Hypothalamus (tissue), 51 donors: ENCODE results near the gene TMEM247.

Source experiments
- DNase-seq, 51 donors: peaks; one replicate each; lab custom pipeline; 2025; lab: John Stamatoyannopoulos, UW

Gene TMEM247

GRCh38 chr2:46479265-46479664, at the start of gene TMEM247:
Gene TMEM247, plus strand, starts transcription at chr2:46479565.
- DNase-seq: no peak

GRCh38 chr2:46430413-46430812, 49.0 kb upstream of the TMEM247 start:
- no peak for DNase-seq

- no peak for DNase-seq
Observed at GRCh38 chr2:46430992-46431391, 48.4 kb upstream of the TMEM247 start.

- DNase-seq: no peak
Observed at GRCh38 chr2:46431481-46432235, 47.7 kb upstream of the TMEM247 start.

GRCh38 chr2:46434851-46435273, 44.5 kb upstream of the TMEM247 start:
- DNase-seq: no peak

- DNase-seq: no peak
Observed at GRCh38 chr2:46435353-46435752, 44.0 kb upstream of the TMEM247 start.

- DNase-seq: no peak
Observed at GRCh38 chr2:46435796-46436360, 43.5 kb upstream of the TMEM247 start.

GRCh38 chr2:46436800-46437199, 42.6 kb upstream of the TMEM247 start:
- DNase-seq: no peak

- no peak for DNase-seq
Observed at GRCh38 chr2:46438102-46438501, 41.3 kb upstream of the TMEM247 start.

- DNase-seq: no peak
Observed at GRCh38 chr2:46438794-46439193, 40.6 kb upstream of the TMEM247 start.

- DNase-seq: no peak
Observed at GRCh38 chr2:46439582-46439981, 39.8 kb upstream of the TMEM247 start.

- DNase-seq: no peak
Observed at GRCh38 chr2:46441838-46442712, 37.3 kb upstream of the TMEM247 start.

- no peak for DNase-seq
Observed at GRCh38 chr2:46444732-46445131, 34.6 kb upstream of the TMEM247 start.

- no peak for DNase-seq
Observed at GRCh38 chr2:46445556-46445955, 33.8 kb upstream of the TMEM247 start.

- DNase-seq: no peak
Observed at GRCh38 chr2:46446871-46447568, 32.3 kb upstream of the TMEM247 start.

- no peak for DNase-seq
Observed at GRCh38 chr2:46447649-46448048, 31.7 kb upstream of the TMEM247 start.

- no peak for DNase-seq
Observed at GRCh38 chr2:46448111-46448510, 31.3 kb upstream of the TMEM247 start.

- DNase-seq: no peak
Observed at GRCh38 chr2:46448641-46449040, 30.7 kb upstream of the TMEM247 start.

GRCh38 chr2:46449700-46450099, 29.7 kb upstream of the TMEM247 start:
- DNase-seq: no peak

GRCh38 chr2:46451131-46451711, 28.1 kb upstream of the TMEM247 start:
- no peak for DNase-seq

GRCh38 chr2:46456789-46457188, 22.6 kb upstream of the TMEM247 start:
- no peak for DNase-seq
